Thyroid gland (tissue), 4 donors: Measurements from ENCODE around the gene KCNMA1. TPM values are rescaled to one million over a fixed set of nuclear protein-coding genes. Genes with fewer than 3 reads are reported as not detected.
A peak's percentile ranks its signal among the peaks of the same experiment; 100 is the strongest.

ENCODE experiments used
- DNase-seq, 2 donors: peaks; one replicate each; pipeline ENCODE4 v3.0.0-alpha.2; 2019
- H3K27ac ChIP-seq, 3 donors: fragments of 200-600 bp; sonication (generic); 1 replicate in 2 of 3; 2 replicates in 1 of 3; pipeline ENCODE4 v1.5.1; 2016 to 2019; ENCODE audit warnings: mild to moderate bottlenecking in 1 of 3, moderate library complexity in 1 of 3
- H3K27me3 ChIP-seq: fragments of 200-600 bp; sonication (generic); one replicate; pipeline ENCODE4 v1.5.1; 2019
- H3K36me3 ChIP-seq, 2 donors: fragments of 200-600 bp; sonication (generic); one replicate each; pipeline ENCODE4 v1.5.1; 2016 to 2019
- H3K4me1 ChIP-seq, 2 donors: fragments of 200-600 bp; sonication (generic); one replicate each; pipeline ENCODE4 v1.5.1; 2017 to 2019
- H3K4me3 ChIP-seq, 3 donors: fragments of 200-600 bp; sonication (generic); replicated peaks in 1 of 3; 1 replicate in 2 of 3; 2 replicates in 1 of 3; pipeline ENCODE4 v1.5.1; 2016; ENCODE audit warnings: mild to moderate bottlenecking in 1 of 3
- H3K9me3 ChIP-seq: fragments of 200-600 bp; sonication (generic); one replicate; pipeline ENCODE4 v1.5.1; 2017
- CTCF ChIP-seq, 6 experiments: fragments of 200-600 bp in 3 of 6; fragments of 450-650 bp in 3 of 6; sonication (generic) in 3 of 6; IDR thresholded peaks; one replicate each; pipeline ENCODE4 v1.5.1; 2016 to 2019; ENCODE audit warnings: antibody characterized with exemption in 6 of 6, mild to moderate bottlenecking in 2 of 6, inconsistent platforms in 1 of 6, moderate library complexity in 1 of 6
- POLR2A ChIP-seq, 2 donors: fragments of 450-650 bp; IDR thresholded peaks; one replicate each; pipeline ENCODE4 v1.6.1; 2017; ENCODE audit warnings: antibody characterized with exemption in 2 of 2, mild to moderate bottlenecking in 2 of 2, moderate library complexity in 1 of 2
- WGBS, 2 donors: methylation state at CpG; one replicate each; pipeline ENCODE4 v1.1.5; 2017; 5-methylcytosine and 5-hydroxymethylcytosine counted together
- intact Hi-C: fragments of 100-400 bp; cut with DNase I; formaldehyde crosslinking; loops from one replicate; pipeline ENCODE4 v1.15.1; 2023
- total RNA-seq, 4 donors: library from RNA; depleted of rRNA; stranded (reverse); fragments of >200 nt; gene quantifications; one replicate each; pipeline ENCODE4 v1.2.3, GENCODE V29; 2016

Gene KCNMA1
- total RNA-seq, 4 donors from 2014 or later, result 2.5 to 5.1 (median 3.6) TPM

- intact Hi-C loops, result loop anchor here (10.0 kb wide), 1 partner anchor 77 kb away; no protein-coding TSS in a partner anchor
- H3K4me1 ChIP-seq, result peaks cover 0 to 5% of the 10 kb centered on the region in 2 donors
- no peak overlapping the region for H3K27ac ChIP-seq
- H3K27me3 ChIP-seq, result no peaks in the 10 kb centered on the region
- H3K4me3 ChIP-seq, result no peak overlapping the region
- no peaks in the 10 kb centered on the region for H3K36me3 ChIP-seq
- H3K9me3 ChIP-seq, result no peaks in the 10 kb centered on the region
- no peak for DNase-seq
- 50 to 52% methylated on average over 12 of the region's 12 CpGs for WGBS, 2 donors
- TF ChIP-seq CTCF (IDR thresholded peaks at IDR 0.05), result peak; percentile 64 to 87 (median 80)
- no peak for TF ChIP-seq POLR2A (IDR thresholded peaks at IDR 0.05)
These were observed 525.7 kb downstream of the KCNMA1 start for GRCh38 chr10:77111611-77112550.

GRCh38 chr10:77110757-77111156, 526.9 kb downstream of the KCNMA1 start:
- TF ChIP-seq POLR2A (IDR thresholded peaks at IDR 0.05) (no peak), CTCF (IDR thresholded peaks at IDR 0.05) (no peak)
- H3K9me3 ChIP-seq, result no peaks in the 10 kb centered on the region
- no peak for DNase-seq
- H3K27ac ChIP-seq, result no peak overlapping the region
- no peaks in the 10 kb centered on the region for H3K36me3 ChIP-seq
- no peaks in the 10 kb centered on the region for H3K27me3 ChIP-seq
- H3K4me1 ChIP-seq, result peaks cover 0 to 12% of the 10 kb centered on the region in 2 donors
- intact Hi-C loops, result loop anchor here (10.0 kb wide), 1 partner anchor 76 kb away; no protein-coding TSS in a partner anchor
- no peak overlapping the region for H3K4me3 ChIP-seq
- WGBS, 2 donors, result 56 to 74% methylated on average over 4 of the region's 4 CpGs

GRCh38 chr10:77109351-77109994, 528.1 kb downstream of the KCNMA1 start:
- DNase-seq, result no peak
- 89 to 92% methylated on average over 9 of the region's 9 CpGs for WGBS, 2 donors
- no peak for TF ChIP-seq POLR2A (IDR thresholded peaks at IDR 0.05)
- no peak for TF ChIP-seq CTCF (IDR thresholded peaks at IDR 0.05)
- Histone ChIP-seq H3K4me3 (no peak overlapping the region), H3K27ac (no peak overlapping the region), H3K4me1 (peaks cover 0 to 23% of the 10 kb centered on the region in 2 donors), H3K27me3 (no peaks in the 10 kb centered on the region), H3K9me3 (no peaks in the 10 kb centered on the region), H3K36me3 (no peaks in the 10 kb centered on the region)
- intact Hi-C loops, result no loop called here

- TF ChIP-seq POLR2A (IDR thresholded peaks at IDR 0.05), result no peak
- Histone ChIP-seq H3K9me3 (no peaks in the 10 kb centered on the region), H3K27me3 (no peaks in the 10 kb centered on the region), H3K36me3 (no peaks in the 10 kb centered on the region), H3K4me3 (no peak overlapping the region), H3K27ac (peak overlapping the region in 1 of 3 donors; percentile 3), H3K4me1 (peaks cover 0 to 20% of the 10 kb centered on the region in 2 donors)
- 75 to 77% methylated on average over 3 of the region's 3 CpGs for WGBS, 2 donors
- peak; percentile 2 to 7 for DNase-seq
- intact Hi-C loops, result no loop called here
These were observed 530.9 kb downstream of the KCNMA1 start for GRCh38 chr10:77106676-77107075.

- no peak overlapping the region for H3K4me3 ChIP-seq
- H3K9me3 ChIP-seq, result no peaks in the 10 kb centered on the region
- intact Hi-C loops, result no loop called here
- TF ChIP-seq CTCF (IDR thresholded peaks at IDR 0.05) (no peak), POLR2A (IDR thresholded peaks at IDR 0.05) (no peak)
- DNase-seq, result no peak
- no peaks in the 10 kb centered on the region for H3K36me3 ChIP-seq
- 61 to 67% methylated on average over 5 of the region's 5 CpGs for WGBS, 2 donors
- peaks cover 0 to 17% of the 10 kb centered on the region in 2 donors for H3K4me1 ChIP-seq
- H3K27me3 ChIP-seq, result no peaks in the 10 kb centered on the region
- H3K27ac ChIP-seq, result peak overlapping the region in 2 of 3 donors; percentile 17 to 18
These were observed 531.8 kb downstream of the KCNMA1 start for GRCh38 chr10:77105761-77106221.
